OCI-LY3 (cell line): ENCODE measurements around the gene PLCH2.

Source experiments
- H2AFZ ChIP-seq: fragments of 200-600, 300-600 bp; shearing (Covaris generic); 2 replicates; pipeline ENCODE4 v1.6.0; 2014; ENCODE audit warnings: antibody characterized with exemption, low read depth, low read length
- H3K27ac ChIP-seq: fragments of 200-600, 300-600 bp; sonication (generic); 2 replicates; pipeline ENCODE4 v1.5.1; 2014; ENCODE audit warnings: mild to moderate bottlenecking, low read length, moderate library complexity, mixed read lengths
- H3K27me3 ChIP-seq: fragments of 200-600, 300-600 bp; sonication (generic); 2 replicates; pipeline ENCODE4 v1.6.1; 2014; ENCODE audit warnings: low read depth, low read length, mixed read lengths
- H3K36me3 ChIP-seq: fragments of 200-600, 300-600 bp; sonication (generic); replicated peaks from 2 replicates; pipeline ENCODE3; 2014; ENCODE audit warnings: low read depth, low read length, mixed read lengths
- H3K4me1 ChIP-seq: fragments of 300-600, 200-600 bp; sonication (generic); 2 replicates; pipeline ENCODE4 v1.6.1; 2014; ENCODE audit warnings: low read length, mixed read lengths
- H3K4me2 ChIP-seq: fragments of 200-600, 300-600 bp; sonication (generic); 2 replicates; pipeline ENCODE4 v1.6.1; 2014; ENCODE audit warnings: low read length, mixed read lengths
- H3K4me3 ChIP-seq: fragments of 300-600, 200-600 bp; sonication (generic); 2 replicates; pipeline ENCODE4 v1.5.1; 2014; ENCODE audit warnings: antibody characterized with exemption, mild to moderate bottlenecking, low read length, moderate library complexity
- H3K79me2 ChIP-seq: fragments of 300-600, 200-600 bp; shearing (Covaris generic); 2 replicates; pipeline ENCODE4 v1.6.1; 2014; ENCODE audit warnings: mild to moderate bottlenecking, low read length, mixed read lengths
- H3K9ac ChIP-seq: fragments of 300-600, 200-600 bp; shearing (Covaris generic); 2 replicates; pipeline ENCODE4 v1.6.0; 2014; ENCODE audit warnings: mild to moderate bottlenecking, low read length, moderate library complexity
- H3K9me3 ChIP-seq: fragments of 200-600, 300-600 bp; shearing (Covaris generic); 2 replicates; pipeline ENCODE4 v1.6.1; 2014; ENCODE audit warnings: low read length, mixed read lengths; ENCODE audit not compliant: insufficient read depth
- H4K20me1 ChIP-seq: fragments of 200-600, 300-600 bp; sonication (generic); 2 replicates; pipeline ENCODE4 v1.6.1; 2016; ENCODE audit warnings: low read length, mixed read lengths; ENCODE audit not compliant: insufficient read depth
- CTCF ChIP-seq: fragments of 200-600, 300-600 bp; sonication (generic); IDR thresholded peaks from 2 replicates; pipeline ENCODE4 v1.5.1; 2014; ENCODE audit warnings: antibody characterized with exemption, low read length, low read depth
- EZH2phosphoT487 ChIP-seq: fragments of 200-600 bp; shearing (Covaris generic); IDR thresholded peaks from 2 replicates; pipeline ENCODE4 v1.6.1; 2018; ENCODE audit warnings: antibody characterized with exemption, mixed run types, low read depth

PLCH2 gene

GRCh38 chr1:2460996-2461751, 14.9 kb upstream of the PLCH2 start:
- Histone ChIP-seq H4K20me1 (no peaks in the 10 kb centered on the region), H3K9ac (no peak overlapping the region), H3K27me3 (no peaks in the 10 kb centered on the region), H2AFZ (no peak overlapping the region), H3K4me2 (no peak overlapping the region), H3K36me3 (no peaks in the 10 kb centered on the region), H3K4me3 (no peak overlapping the region), H3K27ac (no peak overlapping the region), H3K4me1 (no peaks in the 10 kb centered on the region), H3K9me3 (no peaks in the 10 kb centered on the region), H3K79me2 (no peaks in the 10 kb centered on the region)
- TF ChIP-seq CTCF: no peak
- no peak for TF ChIP-seq EZH2phosphoT487

- H3K4me2 ChIP-seq: no peak overlapping the region
- H3K9me3 ChIP-seq: no peaks in the 10 kb centered on the region
- H3K4me1 ChIP-seq: no peaks in the 10 kb centered on the region
- H3K4me3 ChIP-seq: no peak overlapping the region
- H4K20me1 ChIP-seq: no peaks in the 10 kb centered on the region
- H2AFZ ChIP-seq: no peak overlapping the region
- H3K27me3 ChIP-seq: no peaks in the 10 kb centered on the region
- no peaks in the 10 kb centered on the region for H3K36me3 ChIP-seq
- H3K27ac ChIP-seq: no peak overlapping the region
- TF ChIP-seq EZH2phosphoT487: no peak
- TF ChIP-seq CTCF: no peak
- H3K9ac ChIP-seq: no peak overlapping the region
- no peaks in the 10 kb centered on the region for H3K79me2 ChIP-seq
These were observed 13.3 kb upstream of the PLCH2 start for GRCh38 chr1:2462819-2463218.

- no peaks in the 10 kb centered on the region for H3K79me2 ChIP-seq
- no peak overlapping the region for H3K4me2 ChIP-seq
- no peak for TF ChIP-seq EZH2phosphoT487
- no peaks in the 10 kb centered on the region for H3K9me3 ChIP-seq
- no peaks in the 10 kb centered on the region for H3K27me3 ChIP-seq
- no peaks in the 10 kb centered on the region for H3K36me3 ChIP-seq
- H2AFZ ChIP-seq: no peak overlapping the region
- no peak overlapping the region for H3K4me3 ChIP-seq
- no peak overlapping the region for H3K9ac ChIP-seq
- H3K4me1 ChIP-seq: no peaks in the 10 kb centered on the region
- 0 out of 2 replicates have a peak, but pooled peaks cover 3% of the 10 kb centered on the region for H4K20me1 ChIP-seq
- H3K27ac ChIP-seq: no peak overlapping the region
These were observed 12.7 kb upstream of the PLCH2 start for GRCh38 chr1:2463396-2463795.

DNA sequence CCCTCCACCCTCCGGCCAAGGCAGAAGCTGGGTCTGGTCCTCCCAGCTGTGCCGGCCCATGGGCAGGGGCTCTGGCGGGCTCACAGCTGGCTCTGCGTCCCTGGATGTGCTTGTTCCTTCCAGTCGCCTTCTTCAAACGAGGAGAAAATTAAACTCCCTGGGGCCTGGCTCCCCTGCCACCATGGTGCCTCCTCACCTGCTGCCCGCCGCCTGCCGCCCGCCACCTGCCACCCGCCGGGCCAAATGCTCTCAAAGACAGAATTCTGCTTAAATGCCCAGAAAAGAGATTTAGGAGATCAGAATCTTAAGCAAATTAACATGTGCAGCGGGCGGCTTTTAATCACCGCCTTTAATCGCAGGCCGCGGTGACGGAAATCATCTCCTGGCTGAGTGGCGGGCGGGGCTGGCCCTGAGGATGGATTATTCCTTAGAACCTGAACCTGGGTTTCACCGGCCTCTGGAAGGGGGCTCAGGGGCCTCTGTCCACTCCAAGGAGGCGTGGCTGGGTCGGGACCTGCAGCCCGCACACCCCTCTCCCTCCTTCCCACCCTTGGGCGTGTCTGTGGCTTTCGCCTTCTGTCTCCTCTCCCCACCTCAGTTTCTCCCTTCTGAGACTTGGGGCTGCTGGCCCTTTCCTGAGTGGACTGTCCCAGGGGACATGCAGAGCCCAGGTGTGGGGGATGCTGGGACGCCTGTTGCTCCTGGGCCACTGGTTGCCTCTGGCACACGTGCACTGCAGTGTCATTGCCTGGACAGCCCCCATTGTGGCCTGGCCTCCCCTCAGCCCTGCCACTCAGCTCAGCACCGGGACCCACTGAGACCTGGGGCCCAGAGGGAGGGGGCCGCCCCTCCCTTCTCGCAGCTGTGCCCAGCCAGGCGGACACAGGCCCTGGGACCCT, 10.5 kb upstream of the PLCH2 start:
- TF ChIP-seq CTCF (no peak), EZH2phosphoT487 (no peak)
- Histone ChIP-seq H3K4me1 (no peaks in the 10 kb centered on the region), H3K36me3 (no peaks in the 10 kb centered on the region), H3K9ac (no peak overlapping the region), H2AFZ (no peak overlapping the region), H3K9me3 (no peaks in the 10 kb centered on the region), H3K79me2 (no peaks in the 10 kb centered on the region), H3K4me2 (no peak overlapping the region), H3K27ac (no peak overlapping the region), H3K27me3 (no peaks in the 10 kb centered on the region; the same call in 1 of the 2 replicates), H3K4me3 (no peak overlapping the region), H4K20me1 (0 out of 2 replicates have a peak, but pooled peaks cover 3% of the 10 kb centered on the region)
